Fibroblast of lung (primary cell): Measurements from ENCODE around the gene CNST. TPM values are rescaled to one million over a fixed set of nuclear protein-coding genes. Genes with fewer than 3 reads are reported as not detected.

Experiments used
- DNase-seq, 2 donors: peaks; one replicate each; pipeline versions ENCODE4 v3.0.0 to v3.0.0-alpha.2; 2010; ENCODE audit warnings: low read depth in 2 of 2
- H2AFZ ChIP-seq: 2 replicates; pipeline ENCODE4 v1.5.1; 2012; ENCODE audit warnings: low read length, control low read depth, inconsistent platforms
- H3K27ac ChIP-seq: 2 replicates; pipeline ENCODE4 v1.5.1; 2011; ENCODE audit warnings: low read length, control low read depth; ENCODE audit not compliant: insufficient read depth
- H3K27me3 ChIP-seq: 2 replicates; pipeline ENCODE4 v1.5.1; 2011; ENCODE audit warnings: mild to moderate bottlenecking, low read length; ENCODE audit not compliant: control insufficient read depth, insufficient read depth
- H3K36me3 ChIP-seq: 2 replicates; pipeline ENCODE4 v1.5.1; 2011; ENCODE audit warnings: low read length; ENCODE audit not compliant: control insufficient read depth, insufficient read depth
- H3K4me1 ChIP-seq: 2 replicates; pipeline ENCODE4 v1.5.1; 2011; ENCODE audit warnings: low read length; ENCODE audit not compliant: control insufficient read depth, insufficient read depth; ENCODE audit errors: extremely low read depth
- H3K4me2 ChIP-seq: 2 replicates; pipeline ENCODE4 v1.5.1; 2011; ENCODE audit warnings: low read length, control low read depth; ENCODE audit not compliant: insufficient read depth; ENCODE audit errors: extremely low read depth
- H3K4me3 ChIP-seq, 4 experiments: fragments of 200-600 bp in 1 of 4; sonication (generic) in 1 of 4; replicated peaks in 1 of 4; 2 replicates each; pipeline ENCODE4 v1.5.1; 2011 to 2016; ENCODE audit warnings: low read length in 4 of 4, low read depth in 3 of 4, mild to moderate bottlenecking in 3 of 4, control low read depth in 2 of 4, inconsistent platforms in 1 of 4, mixed read lengths in 1 of 4; ENCODE audit not compliant: insufficient read depth in 1 of 4; ENCODE audit errors: control extremely low read depth in 1 of 4
- H3K79me2 ChIP-seq: 2 replicates; pipeline ENCODE4 v1.5.1; 2012; ENCODE audit warnings: mild to moderate bottlenecking, low read length, inconsistent platforms; ENCODE audit not compliant: control insufficient read depth, insufficient read depth
- H3K9ac ChIP-seq: 2 replicates; pipeline ENCODE4 v1.5.1; 2011; ENCODE audit warnings: mild to moderate bottlenecking, low read length, control low read depth; ENCODE audit not compliant: insufficient read depth
- H3K9me3 ChIP-seq: 2 replicates; pipeline ENCODE4 v1.5.1; 2012; ENCODE audit warnings: low read depth, low read length; ENCODE audit not compliant: control insufficient read depth, insufficient read depth
- H4K20me1 ChIP-seq: 2 replicates; pipeline ENCODE4 v1.5.1; 2011; ENCODE audit warnings: low read length; ENCODE audit not compliant: control insufficient read depth, insufficient read depth; ENCODE audit errors: extremely low read depth
- CTCF ChIP-seq, 2 donors: IDR thresholded peaks in 1 of 2; conservative IDR thresholded peaks in 1 of 2; 1 replicate in 1 of 2; 2 replicates in 1 of 2; pipeline ENCODE4 v1.5.1; 2011 to 2012; ENCODE audit warnings: low read length in 2 of 2, control low read depth in 1 of 2, inconsistent platforms in 1 of 2, low read depth in 1 of 2, mild to moderate bottlenecking in 1 of 2
- EZH2 ChIP-seq: IDR thresholded peaks from 2 replicates; pipeline ENCODE4 v1.5.1; 2012; ENCODE audit warnings: low read length, control low read depth, mild to moderate bottlenecking; ENCODE audit errors: missing control alignments
- polyA plus RNA-seq, 2 donors: library from polyadenylated mRNA; depleted of rRNA in 1 of 2; stranded (reverse) in 1 of 2; unstranded in 1 of 2; fragments of >200 nt; gene quantifications; 2 replicates each; pipeline ENCODE4 v1.2.1, GENCODE V29; 2011 to 2012; ENCODE audit warnings: missing spikeins in 1 of 2
- total RNA-seq: library from RNA; depleted of rRNA; stranded (reverse); fragments of >200 nt; gene quantifications from 2 replicates; pipeline ENCODE4 v1.2.1, GENCODE V29; 2014

Gene CNST
- total and polyA plus RNA-seq, 2 donors (not counting 1 experiment from before 2014, with no cell fraction given), result 26.9 to 33.9 TPM

- no peak for TF ChIP-seq CTCF (conservative IDR thresholded peaks at IDR 0.05 in 1 of 2, IDR thresholded peaks at IDR 0.05 in 1 of 2; ENCODE audit: low read depth in 1 of 2, low read length in 2 of 2)
- no peak for TF ChIP-seq EZH2
- no peak for DNase-seq
- H3K27me3 ChIP-seq, result peaks cover 3% of the 10 kb centered on the region
- H3K27ac ChIP-seq, result no peak overlapping the region
- no peak overlapping the region for H2AFZ ChIP-seq
- H3K36me3 ChIP-seq, result no peaks in the 10 kb centered on the region
- no peak overlapping the region for H3K4me2 ChIP-seq
- H3K9ac ChIP-seq, result no peak overlapping the region
- H4K20me1 ChIP-seq, result no peaks in the 10 kb centered on the region
- H3K9me3 ChIP-seq, result no peaks in the 10 kb centered on the region
- no peaks in the 10 kb centered on the region for H3K4me1 ChIP-seq
- H3K79me2 ChIP-seq, result no peaks in the 10 kb centered on the region
- no peak overlapping the region for H3K4me3 ChIP-seq
These were observed 28.8 kb upstream of the CNST start for GRCh38 chr1:246537441-246537840.

GRCh38 chr1:246537887-246538286 is 28.4 kb upstream of the CNST start:
- no peaks in the 10 kb centered on the region for H3K9me3 ChIP-seq
- H3K4me1 ChIP-seq, result no peaks in the 10 kb centered on the region
- TF ChIP-seq CTCF (conservative IDR thresholded peaks at IDR 0.05 in 1 of 2, IDR thresholded peaks at IDR 0.05 in 1 of 2; ENCODE audit: low read depth in 1 of 2, low read length in 2 of 2) (no peak), EZH2 (no peak)
- H3K27ac ChIP-seq, result no peak overlapping the region
- no peaks in the 10 kb centered on the region for H3K79me2 ChIP-seq
- no peak overlapping the region for H3K4me2 ChIP-seq
- no peak overlapping the region for H3K4me3 ChIP-seq
- H3K36me3 ChIP-seq, result no peaks in the 10 kb centered on the region
- no peak for DNase-seq
- H3K9ac ChIP-seq, result no peak overlapping the region
- H2AFZ ChIP-seq, result no peak overlapping the region
- H3K27me3 ChIP-seq, result peaks cover under 1% of the 10 kb centered on the region
- no peaks in the 10 kb centered on the region for H4K20me1 ChIP-seq

- no peaks in the 10 kb centered on the region for H3K9me3 ChIP-seq
- no peak overlapping the region for H3K4me3 ChIP-seq
- H4K20me1 ChIP-seq, result no peaks in the 10 kb centered on the region
- no peak overlapping the region for H3K9ac ChIP-seq
- peaks cover 4% of the 10 kb centered on the region for H3K36me3 ChIP-seq
- no peaks in the 10 kb centered on the region for H3K27me3 ChIP-seq
- no peak overlapping the region for H3K27ac ChIP-seq
- no peak overlapping the region for H2AFZ ChIP-seq
- DNase-seq, result no peak
- H3K4me2 ChIP-seq, result no peak overlapping the region
- H3K79me2 ChIP-seq, result no peaks in the 10 kb centered on the region
- H3K4me1 ChIP-seq, result no peaks in the 10 kb centered on the region
- TF ChIP-seq CTCF (conservative IDR thresholded peaks at IDR 0.05 in 1 of 2, IDR thresholded peaks at IDR 0.05 in 1 of 2; ENCODE audit: low read depth in 1 of 2, low read length in 2 of 2) (no peak), EZH2 (no peak)
These were observed 25.3 kb upstream of the CNST start for GRCh38 chr1:246540738-246541491.
